Right atrium auricular region (tissue), 2 donors: ENCODE measurements around the gene ZNF860. TPM values are rescaled to one million over a fixed set of nuclear protein-coding genes. Genes with fewer than 3 reads are reported as not detected.

Experiments used
- DNase-seq: peaks from one replicate; pipeline ENCODE4 v3.0.0-alpha.2; 2019; ENCODE audit warnings: low spot score
- H3K27ac ChIP-seq, 2 donors: fragments of 200-600 bp; sonication (generic); 1 replicate in 1 of 2; 2 replicates in 1 of 2; pipeline ENCODE4 v1.5.1; 2016 to 2019
- H3K27me3 ChIP-seq, 2 donors: fragments of 200-600 bp; sonication (generic); one replicate each; pipeline versions ENCODE4 v1.5.1 to v1.6.0; 2017 to 2019
- H3K36me3 ChIP-seq: fragments of 200-600 bp; sonication (generic); one replicate; pipeline ENCODE4 v1.5.1; 2016
- H3K4me1 ChIP-seq, 2 donors: fragments of 200-600 bp; sonication (generic); one replicate each; pipeline versions ENCODE4 v1.5.1 to v1.6.0; 2017 to 2019
- H3K4me3 ChIP-seq, 2 donors: fragments of 200-600 bp; sonication (generic); 1 replicate in 1 of 2; 2 replicates in 1 of 2; pipeline ENCODE4 v1.5.1; 2017 to 2019; ENCODE audit warnings: mild to moderate bottlenecking in 1 of 2, moderate library complexity in 1 of 2
- H3K9me3 ChIP-seq, 2 donors: fragments of 200-600 bp; sonication (generic); one replicate each; pipeline ENCODE4 v1.5.1; 2019
- CTCF ChIP-seq, 2 donors: fragments of 200-600 bp; sonication (generic); IDR thresholded peaks; one replicate each; pipeline ENCODE4 v1.5.1; 2019; ENCODE audit warnings: antibody characterized with exemption in 2 of 2
- total RNA-seq, 2 donors: library from RNA; depleted of rRNA; stranded (reverse); fragments of >200 nt; gene quantifications; one replicate each; pipeline ENCODE4 v1.1.0, GENCODE V29; 2016

ZNF860 gene
- total RNA-seq, 2 donors from 2014 or later, result 0.28 TPM; not detected in 1

- peak overlapping the region in 1 of 2 donors; percentile 3 for H3K27ac ChIP-seq
- no peak for DNase-seq
- no peak overlapping the region for H3K4me3 ChIP-seq
Measured at GRCh38 chr3:31947671-31948091, 33.9 kb upstream of the ZNF860 start.

GRCh38 chr3:31948280-31948679, 33.3 kb upstream of the ZNF860 start:
- Histone ChIP-seq H3K27me3 (no peaks in the 10 kb centered on the region), H3K36me3 (no peaks in the 10 kb centered on the region), H3K4me3 (no peak overlapping the region), H3K4me1 (peaks cover 0 to 15% of the 10 kb centered on the region in 2 donors), H3K9me3 (peaks cover 0 to 9% of the 10 kb centered on the region in 2 donors), H3K27ac (no peak overlapping the region)
- no peak for TF ChIP-seq CTCF (IDR thresholded peaks at IDR 0.05)
- DNase-seq, result no peak

More at GRCh38 chr3:31947671-31948091, 33.9 kb upstream of the ZNF860 start:
- H3K4me1 ChIP-seq, result peaks cover 0 to 15% of the 10 kb centered on the region in 2 donors
- H3K9me3 ChIP-seq, result peaks cover 0 to 9% of the 10 kb centered on the region in 2 donors
- no peaks in the 10 kb centered on the region for H3K36me3 ChIP-seq
- H3K27me3 ChIP-seq, result no peaks in the 10 kb centered on the region
- TF ChIP-seq CTCF (IDR thresholded peaks at IDR 0.05), result no peak

- no peak overlapping the region for H3K4me3 ChIP-seq
- no peaks in the 10 kb centered on the region for H3K36me3 ChIP-seq
- no peak for TF ChIP-seq CTCF (IDR thresholded peaks at IDR 0.05)
- DNase-seq, result no peak
- peaks cover 0 to 6% of the 10 kb centered on the region in 2 donors for H3K4me1 ChIP-seq
- no peak overlapping the region for H3K27ac ChIP-seq
- no peaks in the 10 kb centered on the region for H3K27me3 ChIP-seq
- peaks cover 6 to 18% of the 10 kb centered on the region in 2 donors for H3K9me3 ChIP-seq
Measured at GRCh38 chr3:31952205-31952604, 29.3 kb upstream of the ZNF860 start.

GRCh38 chr3:31953091-31953490, 28.5 kb upstream of the ZNF860 start:
- Histone ChIP-seq H3K4me3 (no peak overlapping the region), H3K9me3 (peaks cover 6 to 18% of the 10 kb centered on the region in 2 donors), H3K4me1 (peaks cover 0 to 15% of the 10 kb centered on the region in 2 donors), H3K36me3 (no peaks in the 10 kb centered on the region), H3K27me3 (no peaks in the 10 kb centered on the region), H3K27ac (no peak overlapping the region)
- no peak for DNase-seq
- no peak for TF ChIP-seq CTCF (IDR thresholded peaks at IDR 0.05)

- no peak for TF ChIP-seq CTCF (IDR thresholded peaks at IDR 0.05)
- no peaks in the 10 kb centered on the region for H3K27me3 ChIP-seq
- H3K36me3 ChIP-seq, result no peaks in the 10 kb centered on the region
- DNase-seq, result no peak
- no peak overlapping the region for H3K4me3 ChIP-seq
- H3K4me1 ChIP-seq, result peaks cover 0 to 20% of the 10 kb centered on the region in 2 donors
- H3K27ac ChIP-seq, result no peak overlapping the region
- H3K9me3 ChIP-seq, result peaks cover 6 to 18% of the 10 kb centered on the region in 2 donors
Measured at GRCh38 chr3:31953636-31954035, 27.9 kb upstream of the ZNF860 start.

GRCh38 chr3:31955581-31955980, 26.0 kb upstream of the ZNF860 start:
- no peak for TF ChIP-seq CTCF (IDR thresholded peaks at IDR 0.05)
- peaks cover 6 to 10% of the 10 kb centered on the region in 2 donors for H3K9me3 ChIP-seq
- no peak overlapping the region for H3K27ac ChIP-seq
- H3K4me3 ChIP-seq, result no peak overlapping the region
- DNase-seq, result no peak
- no peaks in the 10 kb centered on the region for H3K27me3 ChIP-seq
- peaks cover 0 to 35% of the 10 kb centered on the region in 2 donors for H3K4me1 ChIP-seq
- H3K36me3 ChIP-seq, result no peaks in the 10 kb centered on the region
